ENCODE results near the gene ABHD17B. TPM values are rescaled to one million over a fixed set of nuclear protein-coding genes. Genes with fewer than 3 reads are reported as not detected.

Gene ABHD17B
- total and polyA plus RNA-seq, 2 experiments from 2014 or later, result 7.7 to 10.7 TPM

DNA sequence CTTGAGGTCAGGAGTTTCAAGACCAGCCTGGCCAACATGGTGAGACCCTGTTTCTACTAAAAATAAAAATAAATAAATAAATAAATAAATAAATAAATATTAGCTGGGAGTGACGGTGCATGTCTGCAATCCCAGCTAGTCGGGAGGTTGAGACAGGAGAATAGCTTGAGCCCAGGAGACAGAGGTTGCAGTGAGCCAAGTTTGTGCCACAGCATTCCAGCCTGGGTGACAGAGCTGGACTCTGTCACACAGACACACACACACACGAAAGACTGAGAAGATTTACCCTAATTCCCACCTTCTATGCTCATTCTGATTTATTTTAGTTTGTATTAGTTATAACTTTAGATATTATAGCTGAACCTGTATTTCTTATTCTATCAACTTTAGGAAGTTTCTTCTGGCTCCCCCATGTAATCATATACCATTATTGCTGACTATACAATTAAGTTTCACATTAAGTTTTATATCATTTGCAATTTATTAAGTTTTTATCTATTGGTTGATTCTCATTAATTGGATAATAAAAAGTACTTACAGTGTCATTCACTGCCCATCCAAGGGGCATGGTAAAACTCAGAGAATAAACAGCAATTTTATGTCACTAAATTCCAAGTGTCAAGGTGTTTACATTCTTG, 20.8 kb downstream of the ABHD17B start:
- Histone ChIP-seq H2AFZ (no peak overlapping the region), H3K27ac (no peak overlapping the region), H3K27me3 (replicated peaks; ENCODE audit: insufficient read depth) (no peaks in the 10 kb centered on the region), H3K79me2 (ENCODE audit: insufficient read depth) (peaks cover 96% of the 10 kb centered on the region), H3K9me3 (ENCODE audit: low read depth) (no peaks in the 10 kb centered on the region), H3F3A (ENCODE audit: insufficient read depth) (no peaks in the 10 kb centered on the region), H3K9ac (no peak overlapping the region), H3K4me1 (ENCODE audit: insufficient read depth) (peaks cover 2% of the 10 kb centered on the region; the same call in 1 of the 2 replicates), H3K4me2 (ENCODE audit: unreplicated experiment) (no peak overlapping the region), H4K20me1 (ENCODE audit: insufficient read depth) (no peaks in the 10 kb centered on the region), H3K4me3 (no peak overlapping the region), H3K9me2 (ENCODE audit: insufficient read depth) (no peaks in the 10 kb centered on the region), H3K36me3 (ENCODE audit: low read depth) (no peaks in the 10 kb centered on the region)
- in situ Hi-C loops (cut with MboI), result no loop called here
- no peak for TF ChIP-seq EZH2 (IDR thresholded peaks at IDR 0.05; ENCODE audit: insufficient read depth, poor library complexity, severe bottlenecking)
- no peak for TF ChIP-seq EZH2phosphoT487 (IDR thresholded peaks at IDR 0.05; ENCODE audit: insufficient read depth, low read depth)
- 99 to 100% methylated on average over 3 of the region's 3 CpGs for WGBS, 2 experiments (ENCODE audit: low coverage in 1 of 2, low lambda C conversion rate in 2 of 2, missing lambda C conversion rate in 2 of 2)
- no peak for DNase-seq

DNA sequence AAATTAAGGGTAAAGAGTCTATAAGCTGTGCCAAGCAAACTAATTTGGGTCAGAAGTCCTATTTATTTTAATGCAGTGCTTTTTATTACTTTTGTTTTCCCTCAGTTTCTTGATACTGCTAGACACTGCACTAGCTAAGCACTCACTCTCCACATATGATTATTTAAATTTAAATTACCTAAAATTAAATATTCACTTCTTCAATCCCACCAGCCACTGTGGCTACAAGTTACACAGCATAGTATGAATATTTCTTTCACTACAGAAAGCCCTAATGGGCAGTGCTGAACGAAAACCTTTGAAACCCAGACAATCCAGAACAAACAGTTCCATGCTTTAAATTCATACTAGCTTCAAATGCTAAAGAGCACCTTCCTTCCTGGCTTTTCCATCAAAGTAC, 23.6 kb downstream of the ABHD17B start:
- no peak overlapping the region for H2AFZ ChIP-seq
- H3K27me3 ChIP-seq (replicated peaks; ENCODE audit: insufficient read depth), result no peaks in the 10 kb centered on the region
- TF ChIP-seq EZH2phosphoT487 (IDR thresholded peaks at IDR 0.05; ENCODE audit: insufficient read depth, low read depth) (no peak), EZH2 (IDR thresholded peaks at IDR 0.05; ENCODE audit: insufficient read depth, poor library complexity, severe bottlenecking) (no peak)
- no peak overlapping the region for H3K4me2 ChIP-seq (ENCODE audit: unreplicated experiment)
- no peaks in the 10 kb centered on the region for H3K4me1 ChIP-seq (ENCODE audit: insufficient read depth)
- 95 to 97% methylated on average over 1 of the region's 1 CpG for WGBS, 2 experiments (ENCODE audit: low coverage in 1 of 2, low lambda C conversion rate in 2 of 2, missing lambda C conversion rate in 2 of 2)
- no peak overlapping the region for H3K27ac ChIP-seq
- no peak for DNase-seq
- H3K9me2 ChIP-seq (ENCODE audit: insufficient read depth), result no peaks in the 10 kb centered on the region
- no peaks in the 10 kb centered on the region for H4K20me1 ChIP-seq (ENCODE audit: insufficient read depth)
- H3K4me3 ChIP-seq, result no peak overlapping the region
- in situ Hi-C loops (cut with MboI), result no loop called here
- H3K9me3 ChIP-seq (ENCODE audit: low read depth), result no peaks in the 10 kb centered on the region
- no peaks in the 10 kb centered on the region for H3F3A ChIP-seq (ENCODE audit: insufficient read depth)
- H3K36me3 ChIP-seq (ENCODE audit: low read depth), result no peaks in the 10 kb centered on the region
- no peak overlapping the region for H3K9ac ChIP-seq
- H3K79me2 ChIP-seq (ENCODE audit: insufficient read depth), result peaks cover 95% of the 10 kb centered on the region

DNA sequence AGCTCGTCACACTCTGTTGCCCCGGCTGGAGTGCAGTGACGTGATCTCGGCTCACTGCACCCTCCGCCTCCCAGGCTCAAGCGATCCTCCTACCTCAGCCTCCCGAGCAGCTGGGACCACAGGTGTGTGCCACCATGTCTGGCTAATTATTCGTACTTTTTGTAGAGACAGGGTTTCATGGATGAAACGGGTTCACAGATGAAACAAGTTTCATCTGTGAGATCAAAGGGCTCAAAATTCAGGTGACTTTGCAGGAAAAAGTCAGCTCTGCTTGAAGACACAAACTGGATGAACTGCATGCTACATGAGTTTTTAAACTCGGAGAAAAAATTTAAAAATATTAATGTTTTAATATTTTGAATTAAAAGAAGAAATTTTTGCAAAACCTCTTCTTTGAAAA, 24.5 kb downstream of the ABHD17B start:
- Histone ChIP-seq H3K27ac (no peak overlapping the region), H3K27me3 (replicated peaks; ENCODE audit: insufficient read depth) (no peaks in the 10 kb centered on the region), H3K79me2 (ENCODE audit: insufficient read depth) (peaks cover 95% of the 10 kb centered on the region), H3K9me2 (ENCODE audit: insufficient read depth) (no peaks in the 10 kb centered on the region), H3K36me3 (ENCODE audit: low read depth) (no peaks in the 10 kb centered on the region), H3K4me2 (ENCODE audit: unreplicated experiment) (no peak overlapping the region), H3K9me3 (ENCODE audit: low read depth) (no peaks in the 10 kb centered on the region), H3K4me1 (ENCODE audit: insufficient read depth) (no peaks in the 10 kb centered on the region), H3K9ac (no peak overlapping the region), H2AFZ (no peak overlapping the region), H3F3A (ENCODE audit: insufficient read depth) (no peaks in the 10 kb centered on the region), H4K20me1 (ENCODE audit: insufficient read depth) (no peaks in the 10 kb centered on the region), H3K4me3 (no peak overlapping the region)
- TF ChIP-seq EZH2 (IDR thresholded peaks at IDR 0.05; ENCODE audit: insufficient read depth, poor library complexity, severe bottlenecking) (no peak), EZH2phosphoT487 (IDR thresholded peaks at IDR 0.05; ENCODE audit: insufficient read depth, low read depth) (no peak)
- 95 to 98% methylated on average over 10 of the region's 10 CpGs for WGBS, 2 experiments (ENCODE audit: low coverage in 1 of 2, low lambda C conversion rate in 2 of 2, missing lambda C conversion rate in 2 of 2)
- in situ Hi-C loops (cut with MboI), result no loop called here
- DNase-seq, result no peak

DNA sequence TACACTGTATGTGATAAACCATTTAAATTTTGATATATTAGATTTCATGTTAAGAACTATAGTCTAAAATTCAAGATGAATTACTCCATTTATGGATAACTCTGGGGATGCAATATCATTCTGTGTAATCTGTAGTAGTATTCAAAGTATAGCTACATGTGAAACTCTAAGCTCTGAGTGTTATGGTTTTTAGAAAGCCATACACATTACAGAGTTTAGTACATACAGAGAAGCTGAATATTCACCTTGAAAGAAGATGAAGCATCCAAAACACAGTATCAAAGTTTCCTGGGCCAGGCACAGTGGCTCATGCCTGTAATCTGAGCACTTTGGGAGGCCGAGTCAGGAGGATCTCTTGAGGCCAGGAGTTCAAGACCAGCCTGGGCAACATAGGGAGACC, 25.0 kb downstream of the ABHD17B start:
- no peak overlapping the region for H3K9ac ChIP-seq
- 54 to 72% methylated on average over 1 of the region's 1 CpG for WGBS, 2 experiments (ENCODE audit: low coverage in 1 of 2, low lambda C conversion rate in 2 of 2, missing lambda C conversion rate in 2 of 2)
- no peaks in the 10 kb centered on the region for H3K4me1 ChIP-seq (ENCODE audit: insufficient read depth)
- H3K9me3 ChIP-seq (ENCODE audit: low read depth), result no peaks in the 10 kb centered on the region
- H3K27me3 ChIP-seq (replicated peaks; ENCODE audit: insufficient read depth), result no peaks in the 10 kb centered on the region
- no peak overlapping the region for H3K27ac ChIP-seq
- no peaks in the 10 kb centered on the region for H4K20me1 ChIP-seq (ENCODE audit: insufficient read depth)
- TF ChIP-seq EZH2 (IDR thresholded peaks at IDR 0.05; ENCODE audit: insufficient read depth, poor library complexity, severe bottlenecking), result no peak
- no peaks in the 10 kb centered on the region for H3K36me3 ChIP-seq (ENCODE audit: low read depth)
- H3K4me3 ChIP-seq, result no peak overlapping the region
- no peak overlapping the region for H2AFZ ChIP-seq
- in situ Hi-C loops (cut with MboI), result no loop called here
- H3K4me2 ChIP-seq (ENCODE audit: unreplicated experiment), result no peak overlapping the region
- no peak for DNase-seq
- H3F3A ChIP-seq (ENCODE audit: insufficient read depth), result no peaks in the 10 kb centered on the region
- H3K9me2 ChIP-seq (ENCODE audit: insufficient read depth), result no peaks in the 10 kb centered on the region
- peaks cover 95% of the 10 kb centered on the region for H3K79me2 ChIP-seq (ENCODE audit: insufficient read depth)

- TF ChIP-seq EZH2 (IDR thresholded peaks at IDR 0.05; ENCODE audit: insufficient read depth, poor library complexity, severe bottlenecking) (no peak), EZH2phosphoT487 (IDR thresholded peaks at IDR 0.05; ENCODE audit: insufficient read depth, low read depth) (no peak)
- peaks cover 93% of the 10 kb centered on the region for H3K79me2 ChIP-seq (ENCODE audit: insufficient read depth)
- DNase-seq, result no peak
- in situ Hi-C loops (cut with MboI), result no loop called here
- H3K27me3 ChIP-seq (replicated peaks; ENCODE audit: insufficient read depth), result no peaks in the 10 kb centered on the region
- WGBS, 2 experiments (ENCODE audit: low coverage in 1 of 2, low lambda C conversion rate in 2 of 2, missing lambda C conversion rate in 2 of 2), result 30 to 37% methylated on average over 2 of the region's 2 CpGs
- H3K4me1 ChIP-seq (ENCODE audit: insufficient read depth), result no peaks in the 10 kb centered on the region
- H3K9me2 ChIP-seq (ENCODE audit: insufficient read depth), result no peaks in the 10 kb centered on the region
- no peaks in the 10 kb centered on the region for H3K36me3 ChIP-seq (ENCODE audit: low read depth)
- H3K9ac ChIP-seq, result no peak overlapping the region
- H3K4me3 ChIP-seq, result no peak overlapping the region
- no peaks in the 10 kb centered on the region for H3K9me3 ChIP-seq (ENCODE audit: low read depth)
- no peak overlapping the region for H2AFZ ChIP-seq
- no peaks in the 10 kb centered on the region for H3F3A ChIP-seq (ENCODE audit: insufficient read depth)
- no peak overlapping the region for H3K4me2 ChIP-seq (ENCODE audit: unreplicated experiment)
- H3K27ac ChIP-seq, result no peak overlapping the region
- no peaks in the 10 kb centered on the region for H4K20me1 ChIP-seq (ENCODE audit: insufficient read depth)
Observed at GRCh38 chr9:71885467-71885866, 25.5 kb downstream of the ABHD17B start.
